Coronary artery (tissue), 2 donors: ENCODE results near the gene MRPS30.

Experiments used
- DNase-seq: peaks from one replicate; pipeline ENCODE4 v3.0.0-alpha.2; 2017; ENCODE audit warnings: low spot score
- H3K27ac ChIP-seq, 2 donors: fragments of 200-600 bp; sonication (generic); one replicate each; pipeline ENCODE4 v1.5.1; 2016 to 2019
- H3K4me3 ChIP-seq: fragments of 200-600 bp; sonication (generic); 2 replicates; pipeline ENCODE4 v1.5.1; 2016; ENCODE audit warnings: mild to moderate bottlenecking, moderate library complexity
- TF ChIP-seq, protein P1 (sequence below): fragments of 200-600 bp; sonication (generic); IDR thresholded peaks from one replicate; pipeline ENCODE4 v1.5.1; 2019; ENCODE audit warnings: antibody characterized with exemption

The MRPS30 gene

DNA sequence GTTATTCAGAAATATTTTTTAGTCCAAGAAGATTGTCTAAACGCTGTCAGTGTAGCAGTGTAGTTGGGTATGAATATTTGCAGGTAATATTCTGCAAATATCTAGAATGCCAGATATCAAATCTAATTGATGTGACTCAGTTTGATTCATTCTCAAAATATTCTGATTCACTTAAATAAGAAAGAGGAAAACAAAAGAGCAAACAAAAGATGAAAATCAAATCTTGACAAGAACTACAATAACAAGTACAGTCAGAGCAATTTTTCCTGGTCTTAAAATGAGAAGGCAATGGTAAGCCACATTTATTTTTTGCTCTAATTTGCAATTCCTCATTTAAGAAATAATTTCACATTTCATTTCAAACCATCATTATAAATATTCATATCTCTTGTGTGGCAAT lies 36.0 kb downstream of the MRPS30 start:
- no peak for DNase-seq
- TF ChIP-seq, protein P1, sequence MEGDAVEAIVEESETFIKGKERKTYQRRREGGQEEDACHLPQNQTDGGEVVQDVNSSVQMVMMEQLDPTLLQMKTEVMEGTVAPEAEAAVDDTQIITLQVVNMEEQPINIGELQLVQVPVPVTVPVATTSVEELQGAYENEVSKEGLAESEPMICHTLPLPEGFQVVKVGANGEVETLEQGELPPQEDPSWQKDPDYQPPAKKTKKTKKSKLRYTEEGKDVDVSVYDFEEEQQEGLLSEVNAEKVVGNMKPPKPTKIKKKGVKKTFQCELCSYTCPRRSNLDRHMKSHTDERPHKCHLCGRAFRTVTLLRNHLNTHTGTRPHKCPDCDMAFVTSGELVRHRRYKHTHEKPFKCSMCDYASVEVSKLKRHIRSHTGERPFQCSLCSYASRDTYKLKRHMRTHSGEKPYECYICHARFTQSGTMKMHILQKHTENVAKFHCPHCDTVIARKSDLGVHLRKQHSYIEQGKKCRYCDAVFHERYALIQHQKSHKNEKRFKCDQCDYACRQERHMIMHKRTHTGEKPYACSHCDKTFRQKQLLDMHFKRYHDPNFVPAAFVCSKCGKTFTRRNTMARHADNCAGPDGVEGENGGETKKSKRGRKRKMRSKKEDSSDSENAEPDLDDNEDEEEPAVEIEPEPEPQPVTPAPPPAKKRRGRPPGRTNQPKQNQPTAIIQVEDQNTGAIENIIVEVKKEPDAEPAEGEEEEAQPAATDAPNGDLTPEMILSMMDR: no peak
- Histone ChIP-seq H3K4me3 (no peak overlapping the region), H3K27ac (no peak overlapping the region)

DNA sequence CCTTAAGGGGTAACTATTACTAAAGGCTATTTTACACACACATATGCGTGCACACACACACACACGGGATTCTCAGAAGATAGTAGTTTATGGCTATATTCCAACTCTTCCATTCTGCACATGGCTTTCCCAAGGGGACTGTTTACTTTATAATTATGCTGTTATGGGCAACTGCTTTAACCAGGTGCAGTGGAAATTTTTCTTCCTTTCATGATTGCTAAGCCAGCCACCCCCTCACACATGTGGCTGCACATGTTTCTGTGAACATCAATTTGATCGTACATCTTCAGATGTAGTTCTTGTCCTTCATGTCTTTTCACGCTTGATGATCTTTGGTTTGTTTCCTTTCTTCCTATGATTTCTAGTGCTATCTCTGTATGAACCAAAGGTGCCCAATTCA lies 37.0 kb downstream of the MRPS30 start:
- H3K4me3 ChIP-seq: no peak overlapping the region
- DNase-seq: no peak
- H3K27ac ChIP-seq: no peak overlapping the region
- TF ChIP-seq, protein P1: no peak

DNA sequence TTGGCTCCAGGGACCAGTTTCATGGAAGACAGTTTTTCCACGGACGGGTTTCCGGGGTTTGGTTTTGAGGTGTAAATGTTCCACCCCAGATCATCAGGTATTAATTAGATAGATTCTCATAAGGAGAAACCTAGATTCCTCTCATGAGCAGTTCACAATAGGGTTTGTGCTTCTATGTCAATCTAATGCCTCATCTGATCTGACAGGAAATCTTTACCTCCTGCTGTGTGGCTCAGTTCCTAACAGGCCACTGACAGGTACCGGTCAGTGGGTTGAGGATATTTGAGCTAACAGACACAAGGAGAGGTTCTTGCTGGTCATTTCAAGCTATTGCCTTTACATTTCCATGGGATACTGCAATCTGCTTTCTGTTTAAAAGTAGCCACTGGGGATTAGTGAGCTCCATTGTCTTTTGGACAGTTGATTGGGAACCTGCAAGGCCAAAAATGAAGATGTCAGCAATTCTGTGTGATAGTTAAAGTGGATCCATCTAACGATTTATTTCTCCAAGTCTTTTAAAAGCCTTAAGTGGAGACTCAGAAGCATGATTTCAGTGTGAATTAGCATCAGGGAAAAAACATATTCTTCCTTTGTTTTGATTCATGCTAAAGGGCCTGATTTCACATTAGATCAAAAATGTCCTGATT lies 38.6 kb downstream of the MRPS30 start:
- Histone ChIP-seq H3K27ac (no peak overlapping the region), H3K4me3 (no peak overlapping the region)
- TF ChIP-seq, protein P1: no peak
- DNase-seq: no peak

DNA sequence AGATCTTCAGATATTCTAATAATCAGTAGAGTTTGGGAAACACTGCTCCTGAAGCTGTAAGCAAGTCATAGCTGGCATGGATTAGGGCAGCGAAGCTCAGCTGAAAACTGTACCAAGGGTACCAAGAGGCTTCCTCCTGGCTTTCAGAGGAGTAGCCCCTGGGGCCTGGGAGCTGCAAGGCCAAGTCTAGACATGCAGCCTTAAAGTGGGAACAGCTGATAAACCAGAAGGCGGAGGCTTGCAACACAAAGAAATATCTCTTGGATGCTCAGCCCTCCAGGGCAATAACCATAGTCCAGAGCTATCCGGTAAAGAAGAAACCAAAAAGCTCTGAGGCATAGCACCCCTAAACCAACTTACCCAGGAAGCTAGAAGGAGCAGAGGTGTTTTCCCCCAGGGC lies 51.5 kb downstream of the MRPS30 start:
- H3K27ac ChIP-seq: no peak overlapping the region
- TF ChIP-seq, protein P1: no peak
- no peak for DNase-seq
- H3K4me3 ChIP-seq: no peak overlapping the region

DNA sequence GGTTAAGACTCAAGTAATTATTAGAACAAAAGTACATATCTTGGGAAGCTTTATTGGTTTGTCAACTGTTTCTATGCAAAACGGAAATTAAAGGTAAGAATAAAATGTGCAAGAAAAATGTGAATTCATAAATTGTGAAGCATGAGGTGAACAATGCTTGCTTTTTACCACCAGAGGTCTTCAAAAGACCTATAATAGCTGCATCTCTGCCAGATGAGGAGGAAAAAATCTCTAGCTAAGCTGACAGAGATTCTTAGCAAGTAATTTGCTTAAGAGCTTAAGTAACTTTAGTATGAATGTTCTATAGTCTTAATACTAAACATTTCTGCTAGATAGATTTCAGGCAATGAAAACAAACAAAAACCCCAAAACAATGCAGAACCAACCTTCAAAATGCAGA lies 54.1 kb downstream of the MRPS30 start:
- no peak overlapping the region for H3K4me3 ChIP-seq
- TF ChIP-seq, protein P1: no peak
- no peak overlapping the region for H3K27ac ChIP-seq
- DNase-seq: no peak
